Gastroesophageal sphincter (tissue), 4 donors: ENCODE measurements around the gene SLC25A13. TPM values are rescaled to one million over a fixed set of nuclear protein-coding genes. Genes with fewer than 3 reads are reported as not detected.

Experiments used
- ATAC-seq: fragments of 150-250 bp; one replicate; pipeline ENCODE4 v1.9.1; 2016; ENCODE audit warnings: mild to moderate bottlenecking, moderate library complexity
- H3K27ac ChIP-seq, 4 donors: fragments of 200-600 bp; sonication (generic) in 3 of 4; 1 replicate in 3 of 4; 2 replicates in 1 of 4; pipeline ENCODE4 v1.5.1; 2016 to 2019
- H3K27me3 ChIP-seq: fragments of 200-600 bp; sonication (generic); one replicate; pipeline ENCODE4 v1.5.1; 2019
- H3K36me3 ChIP-seq, 2 donors: fragments of 200-600 bp; sonication (generic); one replicate each; pipeline ENCODE4 v1.5.1; 2019; ENCODE audit warnings: control low read depth in 1 of 2
- H3K4me1 ChIP-seq, 3 donors: fragments of 200-600 bp; sonication (generic); 1 replicate in 2 of 3; 2 replicates in 1 of 3; pipeline ENCODE4 v1.5.1; 2016 to 2019; ENCODE audit warnings: control low read depth in 2 of 3
- H3K4me3 ChIP-seq, 2 donors: fragments of 200-600 bp; sonication (generic); one replicate each; pipeline ENCODE4 v1.5.1; 2019; ENCODE audit warnings: mild to moderate bottlenecking in 1 of 2, moderate library complexity in 1 of 2
- H3K9me3 ChIP-seq, 3 donors: fragments of 200-600 bp; sonication (generic); one replicate each; pipeline ENCODE4 v1.5.1; 2017 to 2019; ENCODE audit warnings: control low read depth in 2 of 3
- EP300 ChIP-seq: sonication (generic); formaldehyde crosslinking; IDR thresholded peaks from one replicate; pipeline ENCODE4 v1.6.1; 2017; ENCODE audit warnings: antibody characterized with exemption, mild to moderate bottlenecking
- POLR2A ChIP-seq, 2 donors: fragments of 450-650 bp; IDR thresholded peaks; one replicate each; pipeline ENCODE4 v1.6.1; 2017; ENCODE audit warnings: antibody characterized with exemption in 2 of 2, mild to moderate bottlenecking in 2 of 2, moderate library complexity in 1 of 2
- POLR2AphosphoS5 ChIP-seq: sonication (generic); formaldehyde crosslinking; IDR thresholded peaks from one replicate; pipeline ENCODE4 v1.6.1; 2017; ENCODE audit warnings: antibody characterized with exemption
- WGBS, 2 donors: methylation state at CpG; one replicate each; pipeline ENCODE4 v1.1.5; 2018; ENCODE audit warnings: low coverage in 1 of 2; 5-methylcytosine and 5-hydroxymethylcytosine counted together
- total RNA-seq, 4 donors: library from RNA; depleted of rRNA; stranded (reverse); fragments of >200 nt; gene quantifications; one replicate each; pipeline ENCODE4 v1.1.0, GENCODE V29; 2016
- TF ChIP-seq, protein P1 (sequence below), 4 experiments: fragments of 200-600 bp in 2 of 4; fragments of 450-650 bp in 2 of 4; sonication (generic) in 1 of 4; IDR thresholded peaks; one replicate each; pipeline ENCODE4 v1.5.1; 2017 to 2019; ENCODE audit warnings: antibody characterized with exemption in 4 of 4, mild to moderate bottlenecking in 2 of 4, moderate library complexity in 2 of 4

SLC25A13 gene
- total RNA-seq, 4 donors from 2014 or later: 19.0 to 42.0 (median 28.0) TPM

- no peak for ATAC-seq
- H3K36me3 ChIP-seq: no peaks in the 10 kb centered on the region
- 95 to 100% methylated on average over 2 to 3 of the region's 4 CpGs for WGBS, 2 donors
- no peaks in the 10 kb centered on the region for H3K9me3 ChIP-seq
- no peak for TF ChIP-seq POLR2A (IDR thresholded peaks at IDR 0.05)
- no peak for TF ChIP-seq EP300
- TF ChIP-seq POLR2AphosphoS5: no peak
- TF ChIP-seq, protein P1, sequence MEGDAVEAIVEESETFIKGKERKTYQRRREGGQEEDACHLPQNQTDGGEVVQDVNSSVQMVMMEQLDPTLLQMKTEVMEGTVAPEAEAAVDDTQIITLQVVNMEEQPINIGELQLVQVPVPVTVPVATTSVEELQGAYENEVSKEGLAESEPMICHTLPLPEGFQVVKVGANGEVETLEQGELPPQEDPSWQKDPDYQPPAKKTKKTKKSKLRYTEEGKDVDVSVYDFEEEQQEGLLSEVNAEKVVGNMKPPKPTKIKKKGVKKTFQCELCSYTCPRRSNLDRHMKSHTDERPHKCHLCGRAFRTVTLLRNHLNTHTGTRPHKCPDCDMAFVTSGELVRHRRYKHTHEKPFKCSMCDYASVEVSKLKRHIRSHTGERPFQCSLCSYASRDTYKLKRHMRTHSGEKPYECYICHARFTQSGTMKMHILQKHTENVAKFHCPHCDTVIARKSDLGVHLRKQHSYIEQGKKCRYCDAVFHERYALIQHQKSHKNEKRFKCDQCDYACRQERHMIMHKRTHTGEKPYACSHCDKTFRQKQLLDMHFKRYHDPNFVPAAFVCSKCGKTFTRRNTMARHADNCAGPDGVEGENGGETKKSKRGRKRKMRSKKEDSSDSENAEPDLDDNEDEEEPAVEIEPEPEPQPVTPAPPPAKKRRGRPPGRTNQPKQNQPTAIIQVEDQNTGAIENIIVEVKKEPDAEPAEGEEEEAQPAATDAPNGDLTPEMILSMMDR (IDR thresholded peaks at IDR 0.05): no peak
- no peaks in the 10 kb centered on the region for H3K27me3 ChIP-seq
- H3K27ac ChIP-seq: no peak overlapping the region
- H3K4me1 ChIP-seq: peaks cover 0 to 16% (median 6%) of the 10 kb centered on the region in 3 donors
- no peak overlapping the region for H3K4me3 ChIP-seq
These were observed 34.3 kb downstream of the SLC25A13 start for GRCh38 chr7:96287559-96287958.

- H3K9me3 ChIP-seq: no peaks in the 10 kb centered on the region
- H3K36me3 ChIP-seq: no peaks in the 10 kb centered on the region
- WGBS, 2 donors: 44 to 75% methylated on average over 2 of the region's 3 CpGs
- no peak overlapping the region for H3K27ac ChIP-seq
- H3K27me3 ChIP-seq: no peaks in the 10 kb centered on the region
- H3K4me1 ChIP-seq: peaks cover 0 to 16% (median 6%) of the 10 kb centered on the region in 3 donors
- no peak for TF ChIP-seq POLR2A (IDR thresholded peaks at IDR 0.05)
- ATAC-seq: no peak
- no peak overlapping the region for H3K4me3 ChIP-seq
These were observed 34.8 kb downstream of the SLC25A13 start for GRCh38 chr7:96287132-96287531.

GRCh38 chr7:96285579-96285978 lies 36.3 kb downstream of the SLC25A13 start:
- Histone ChIP-seq H3K4me1 (peaks cover 0 to 21% (median 6%) of the 10 kb centered on the region in 3 donors), H3K4me3 (no peak overlapping the region), H3K27ac (no peak overlapping the region), H3K36me3 (no peaks in the 10 kb centered on the region), H3K9me3 (no peaks in the 10 kb centered on the region), H3K27me3 (no peaks in the 10 kb centered on the region)
- no peak for TF ChIP-seq POLR2A (IDR thresholded peaks at IDR 0.05)
- TF ChIP-seq EP300: no peak
- no peak for TF ChIP-seq POLR2AphosphoS5
- TF ChIP-seq, protein P1 (IDR thresholded peaks at IDR 0.05): no peak
- no peak for ATAC-seq
- WGBS, 2 donors: 48 to 80% methylated on average over 3 of the region's 3 CpGs

- 80 to 86% methylated on average over 3 of the region's 3 CpGs for WGBS, 2 donors
- H3K27me3 ChIP-seq: no peaks in the 10 kb centered on the region
- no peaks in the 10 kb centered on the region for H3K9me3 ChIP-seq
- ATAC-seq: no peak
- no peak overlapping the region for H3K4me3 ChIP-seq
- no peak overlapping the region for H3K27ac ChIP-seq
- H3K4me1 ChIP-seq: peaks cover 0 to 21% (median 6%) of the 10 kb centered on the region in 3 donors
- H3K36me3 ChIP-seq: no peaks in the 10 kb centered on the region
- TF ChIP-seq EP300 (no peak), POLR2A (IDR thresholded peaks at IDR 0.05) (no peak), POLR2AphosphoS5 (no peak)
- TF ChIP-seq, protein P1 (IDR thresholded peaks at IDR 0.05): no peak
These were observed 37.1 kb downstream of the SLC25A13 start for GRCh38 chr7:96284835-96285234.

GRCh38 chr7:96284240-96284639 lies 37.7 kb downstream of the SLC25A13 start:
- ATAC-seq: no peak
- Histone ChIP-seq H3K4me1 (peaks cover 0 to 21% (median 6%) of the 10 kb centered on the region in 3 donors), H3K9me3 (no peaks in the 10 kb centered on the region), H3K4me3 (no peak overlapping the region), H3K27me3 (no peaks in the 10 kb centered on the region), H3K27ac (no peak overlapping the region), H3K36me3 (no peaks in the 10 kb centered on the region)
- WGBS, 2 donors: 100% methylated on average over 1 of the region's 2 CpGs; no CpG with 5 or more reads in 1 of the 2 donors
- TF ChIP-seq POLR2A (IDR thresholded peaks at IDR 0.05): no peak
- no peak for TF ChIP-seq EP300
- TF ChIP-seq, protein P1 (IDR thresholded peaks at IDR 0.05): no peak
- no peak for TF ChIP-seq POLR2AphosphoS5
